ENCODE measurements around the gene ZMAT1. TPM values are rescaled to one million over a fixed set of nuclear protein-coding genes. Genes with fewer than 3 reads are reported as not detected.

Gene ZMAT1
- polyA plus RNA-seq, 3 donors from 2014 or later = 0.49 to 1.5 TPM; not detected in 1

Other genes with a start within 250 kb of the ZMAT1 start
- gene TCEAL2, start 193.7 kb upstream of the ZMAT1 start, polyA plus RNA-seq = not detected
- not detected for gene TCEAL6, start 210.5 kb upstream of the ZMAT1 start, polyA plus RNA-seq
- gene BEX5, start 223.9 kb upstream of the ZMAT1 start, polyA plus RNA-seq = 1 to 10 TPM; 1.9 to 5.3 (median 4.2) TPM